ENCODE measurements around the gene TROAP. TPM values are rescaled to one million over a fixed set of nuclear protein-coding genes. Genes with fewer than 3 reads are reported as not detected.

TROAP gene
- total RNA-seq, 1 donor from 2014 or later, result 6.5 TPM

- no peak for DNase-seq (ENCODE audit: low spot score)
- no peaks in the 10 kb centered on the region for H3K9me3 Mint-ChIP-seq (ENCODE audit: low read depth)
- H3K27ac Mint-ChIP-seq (ENCODE audit: unreplicated experiment), result no peak overlapping the region
- no peaks in the 10 kb centered on the region for H3K36me3 Mint-ChIP-seq (ENCODE audit: low read depth)
- no peak for TF ChIP-seq CTCF (IDR thresholded peaks at IDR 0.05)
- H3K4me1 Mint-ChIP-seq (ENCODE audit: low read depth), result peaks cover 27% of the 10 kb centered on the region
- peaks cover 11% of the 10 kb centered on the region for H3K27me3 Mint-ChIP-seq (ENCODE audit: low read depth)
- H3K4me3 Mint-ChIP-seq (ENCODE audit: unreplicated experiment), result no peak overlapping the region
Observed at GRCh38 chr12:49335955-49336644, 13.0 kb downstream of the TROAP start.

GRCh38 chr12:49336645-49337584 is 13.9 kb downstream of the TROAP start, which contains the start of gene C1QL4:
C1QL4 (minus strand) TSS chr12:49337188; CDS start chr12:49336477, 711 bp downstream.
- Mint-ChIP-seq H3K4me1 (ENCODE audit: low read depth) (peaks cover 24% of the 10 kb centered on the region), H3K36me3 (ENCODE audit: low read depth) (no peaks in the 10 kb centered on the region), H3K27ac (ENCODE audit: unreplicated experiment) (no peak within 1 kb of the TSS), H3K27me3 (ENCODE audit: low read depth) (peaks cover 11% of the 10 kb centered on the region), H3K9me3 (ENCODE audit: low read depth) (no peaks in the 10 kb centered on the region), H3K4me3 (ENCODE audit: unreplicated experiment) (peak within 1 kb of the TSS; percentile 70)
- TF ChIP-seq CTCF (IDR thresholded peaks at IDR 0.05), result peak; percentile 99
- no peak for DNase-seq (ENCODE audit: low spot score)

GRCh38 chr12:49338830-49339463 is 15.9 kb downstream of the TROAP start:
- TF ChIP-seq CTCF (IDR thresholded peaks at IDR 0.05), result no peak
- DNase-seq (ENCODE audit: low spot score), result no peak
- H3K27ac Mint-ChIP-seq (ENCODE audit: unreplicated experiment), result no peak overlapping the region
- H3K4me3 Mint-ChIP-seq (ENCODE audit: unreplicated experiment), result no peak overlapping the region
- peaks cover 32% of the 10 kb centered on the region for H3K4me1 Mint-ChIP-seq (ENCODE audit: low read depth)
- no peaks in the 10 kb centered on the region for H3K9me3 Mint-ChIP-seq (ENCODE audit: low read depth)
- no peaks in the 10 kb centered on the region for H3K36me3 Mint-ChIP-seq (ENCODE audit: low read depth)
- peaks cover 15% of the 10 kb centered on the region for H3K27me3 Mint-ChIP-seq (ENCODE audit: low read depth)

- no peak overlapping the region for H3K27ac Mint-ChIP-seq (ENCODE audit: unreplicated experiment)
- peaks cover 15% of the 10 kb centered on the region for H3K27me3 Mint-ChIP-seq (ENCODE audit: low read depth)
- H3K4me1 Mint-ChIP-seq (ENCODE audit: low read depth), result peaks cover 32% of the 10 kb centered on the region
- H3K9me3 Mint-ChIP-seq (ENCODE audit: low read depth), result no peaks in the 10 kb centered on the region
- H3K36me3 Mint-ChIP-seq (ENCODE audit: low read depth), result no peaks in the 10 kb centered on the region
- no peak for TF ChIP-seq CTCF (IDR thresholded peaks at IDR 0.05)
- no peak overlapping the region for H3K4me3 Mint-ChIP-seq (ENCODE audit: unreplicated experiment)
- DNase-seq (ENCODE audit: low spot score), result no peak
Observed at GRCh38 chr12:49339464-49339861, 16.4 kb downstream of the TROAP start.

Data from chondrocyte (in vitro differentiated cells).